GM13976 (cell line): ENCODE results near the gene NAA25.
"Not testable (repeated sequence)": the region's sequence is repeated elsewhere in the genome, so short reads cannot be mapped to it uniquely, and the experiment has no call there.

Source experiments
- DNase-seq: peaks from one replicate; pipeline ENCODE4 v3.0.0; 2012; ENCODE audit warnings: low spot score
- in situ Hi-C: fragments of 300-500 bp; cut with MboI; formaldehyde crosslinking; loops from one replicate; pipeline ENCODE4 v1.12.0; 2022; ENCODE audit warnings: low sequenced_read_pairs, mixed read lengths, inconsistent platforms; ENCODE audit not compliant: unreplicated experiment
- TF ChIP-seq, protein P1 (sequence below): IDR thresholded peaks from 2 replicates; pipeline ENCODE4 v1.5.1; 2012; ENCODE audit warnings: borderline replicate concordance, mild to moderate bottlenecking; ENCODE audit not compliant: insufficient read depth; ENCODE audit errors: extremely low read depth, missing control alignments, control extremely low read depth

The NAA25 gene

DNA sequence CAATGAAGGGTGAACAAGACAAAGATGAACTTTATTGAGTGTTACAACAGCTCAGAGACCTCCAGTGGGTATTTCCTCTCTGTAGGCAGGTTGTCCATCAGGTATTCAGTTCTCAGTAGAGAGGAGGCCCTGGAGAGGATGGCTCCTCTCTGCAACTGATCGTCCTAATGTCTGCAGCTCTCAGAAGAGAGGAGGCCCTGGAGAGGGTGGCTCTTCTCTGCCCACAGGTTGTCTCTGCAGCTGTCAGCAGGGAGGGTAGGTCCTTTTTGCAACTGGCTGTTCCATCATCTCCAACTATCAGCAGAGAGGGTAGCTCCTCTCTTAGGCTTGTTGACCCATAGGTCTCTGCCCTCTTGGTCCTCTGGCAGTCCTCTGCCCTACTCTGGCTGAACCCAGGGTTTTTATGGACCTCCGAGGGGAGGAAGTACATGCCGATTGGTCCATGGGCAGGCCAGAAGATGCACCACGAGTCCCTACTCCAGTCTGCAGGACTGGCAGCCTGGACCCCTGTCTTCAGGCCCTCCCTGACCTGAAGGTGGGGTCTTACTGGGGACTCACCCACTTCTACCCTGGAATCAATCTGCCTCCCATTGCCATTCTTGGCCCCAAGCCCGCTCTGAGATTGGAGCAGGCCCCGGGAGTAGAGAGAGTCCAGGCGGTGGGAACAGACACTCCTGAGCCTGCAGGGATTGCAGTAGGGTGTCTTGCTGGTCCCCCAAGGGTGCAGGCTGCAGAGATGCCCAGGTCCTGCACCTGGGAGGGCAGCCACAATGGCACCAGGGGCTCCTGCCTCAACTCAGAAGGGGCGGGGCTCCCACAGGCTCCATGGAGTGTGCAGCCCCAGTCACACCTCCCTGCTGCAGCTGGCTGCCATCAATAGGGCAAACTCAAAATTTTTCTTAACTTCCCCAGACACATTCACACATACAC is 97.9 kb downstream of the NAA25 start:
- in situ Hi-C loops, result no loop called here
- TF ChIP-seq, protein P1, sequence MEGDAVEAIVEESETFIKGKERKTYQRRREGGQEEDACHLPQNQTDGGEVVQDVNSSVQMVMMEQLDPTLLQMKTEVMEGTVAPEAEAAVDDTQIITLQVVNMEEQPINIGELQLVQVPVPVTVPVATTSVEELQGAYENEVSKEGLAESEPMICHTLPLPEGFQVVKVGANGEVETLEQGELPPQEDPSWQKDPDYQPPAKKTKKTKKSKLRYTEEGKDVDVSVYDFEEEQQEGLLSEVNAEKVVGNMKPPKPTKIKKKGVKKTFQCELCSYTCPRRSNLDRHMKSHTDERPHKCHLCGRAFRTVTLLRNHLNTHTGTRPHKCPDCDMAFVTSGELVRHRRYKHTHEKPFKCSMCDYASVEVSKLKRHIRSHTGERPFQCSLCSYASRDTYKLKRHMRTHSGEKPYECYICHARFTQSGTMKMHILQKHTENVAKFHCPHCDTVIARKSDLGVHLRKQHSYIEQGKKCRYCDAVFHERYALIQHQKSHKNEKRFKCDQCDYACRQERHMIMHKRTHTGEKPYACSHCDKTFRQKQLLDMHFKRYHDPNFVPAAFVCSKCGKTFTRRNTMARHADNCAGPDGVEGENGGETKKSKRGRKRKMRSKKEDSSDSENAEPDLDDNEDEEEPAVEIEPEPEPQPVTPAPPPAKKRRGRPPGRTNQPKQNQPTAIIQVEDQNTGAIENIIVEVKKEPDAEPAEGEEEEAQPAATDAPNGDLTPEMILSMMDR, result no peak
- DNase-seq, result no peak

DNA sequence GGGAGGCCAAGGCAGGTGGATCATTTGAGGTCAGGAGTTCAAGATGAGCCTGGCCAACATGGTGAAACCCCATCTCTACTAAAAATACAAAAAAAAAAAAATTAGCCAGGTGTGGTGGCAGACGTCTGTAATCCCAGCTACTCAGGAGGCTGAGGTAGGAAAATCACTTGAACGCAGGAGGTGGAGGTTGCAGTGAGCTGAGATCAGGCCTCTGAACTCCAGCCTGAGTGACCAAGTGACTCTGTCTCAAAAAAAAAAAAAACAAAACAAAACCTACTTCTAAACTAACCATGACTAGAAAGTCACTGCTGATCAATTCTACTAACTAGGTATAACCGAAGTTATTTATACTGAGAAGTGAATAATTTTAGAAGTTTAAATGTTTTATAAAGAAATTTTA is 99.0 kb downstream of the NAA25 start:
- DNase-seq, in situ Hi-C loops: not testable (repeated sequence)

DNA sequence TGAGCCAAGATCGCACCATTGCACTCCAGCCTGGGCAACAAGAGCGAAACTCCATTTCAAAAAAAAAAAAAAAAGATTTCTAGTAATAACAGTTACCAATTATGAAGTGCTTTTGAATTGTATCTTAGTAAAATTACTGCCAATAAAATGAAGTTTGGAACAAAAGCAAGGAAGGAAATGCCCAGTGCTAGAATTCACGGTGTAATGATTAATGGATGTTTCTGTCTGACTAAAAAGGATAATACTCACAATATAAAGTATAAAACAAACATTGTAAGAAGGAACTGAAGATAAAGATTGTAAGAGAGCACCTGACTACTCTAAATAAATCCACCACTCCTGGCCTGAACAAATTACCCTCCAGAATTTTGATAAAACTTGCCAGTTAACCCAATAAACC is 99.7 kb downstream of the NAA25 start:
- TF ChIP-seq, protein P1, result no peak
- in situ Hi-C loops, result no loop called here
- DNase-seq, result no peak

DNA sequence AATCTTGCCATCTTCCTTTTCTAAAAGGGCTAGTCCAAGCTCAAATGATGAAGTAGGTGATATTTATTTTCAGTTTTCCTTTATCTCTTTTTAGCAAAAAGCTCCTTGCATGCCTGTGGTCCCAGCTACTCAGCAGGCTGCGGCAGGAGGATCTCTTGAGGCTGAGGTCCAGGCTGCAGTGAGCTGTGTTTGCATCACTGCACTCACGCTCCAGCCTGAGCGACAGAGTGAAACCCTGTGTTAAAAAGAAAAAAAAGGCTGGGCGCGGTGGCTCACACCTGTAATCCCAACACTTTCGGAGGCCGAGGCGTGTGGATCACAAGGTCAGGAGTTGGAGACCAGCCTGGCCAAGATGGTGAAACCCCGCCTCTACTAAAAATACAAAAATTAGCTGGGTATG is 100.6 kb downstream of the NAA25 start:
- TF ChIP-seq, protein P1, result no peak
- in situ Hi-C loops, result no loop called here
- no peak for DNase-seq

DNA sequence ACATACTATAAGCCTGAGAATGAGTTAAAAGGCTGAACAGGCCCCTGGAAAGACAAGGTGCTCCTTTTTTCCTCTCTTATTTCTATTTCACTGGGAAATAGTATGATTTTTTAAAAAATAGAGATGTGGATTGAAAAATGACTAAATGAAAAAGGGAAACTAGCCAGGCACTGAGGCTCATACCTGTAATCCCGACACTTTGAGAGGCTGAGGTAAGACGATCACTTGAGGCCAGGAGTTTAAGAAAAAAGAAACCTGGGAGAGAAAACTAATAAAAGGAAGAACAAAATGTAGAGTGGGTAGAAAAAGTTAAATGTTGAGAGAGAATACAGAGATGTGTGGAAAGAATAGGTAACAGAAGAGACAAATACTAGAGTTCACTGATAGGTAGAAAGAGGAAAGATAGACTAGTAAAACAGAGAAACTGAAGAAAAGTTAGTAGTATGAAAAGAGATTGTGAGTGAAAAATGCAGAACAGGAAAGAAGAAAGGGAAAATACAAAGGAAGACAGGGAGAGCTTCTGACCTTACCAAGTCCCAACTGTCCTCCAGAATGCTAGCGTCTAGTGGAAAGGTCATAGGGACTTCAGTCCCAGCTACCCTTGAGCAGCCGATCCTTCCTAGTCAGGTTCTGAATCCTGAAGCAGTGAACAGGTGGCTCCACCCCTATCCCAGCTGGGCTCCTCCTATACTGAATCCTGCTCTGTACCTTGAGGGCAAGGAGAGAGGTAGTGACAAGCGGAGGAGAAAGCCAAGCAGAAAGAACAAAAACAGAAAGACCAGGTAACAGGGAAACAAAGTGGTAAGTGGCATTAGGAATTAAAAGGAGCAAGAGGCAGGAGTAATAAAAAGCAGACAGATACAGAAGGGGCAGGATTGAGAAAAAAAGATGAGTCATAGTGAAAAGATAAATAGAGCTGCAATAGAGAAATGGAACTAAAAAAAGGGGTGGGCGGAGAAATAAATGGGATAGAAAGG is 102.9 kb downstream of the NAA25 start:
- no peak for DNase-seq
- in situ Hi-C loops, result no loop called here
- TF ChIP-seq, protein P1, result no peak

DNA sequence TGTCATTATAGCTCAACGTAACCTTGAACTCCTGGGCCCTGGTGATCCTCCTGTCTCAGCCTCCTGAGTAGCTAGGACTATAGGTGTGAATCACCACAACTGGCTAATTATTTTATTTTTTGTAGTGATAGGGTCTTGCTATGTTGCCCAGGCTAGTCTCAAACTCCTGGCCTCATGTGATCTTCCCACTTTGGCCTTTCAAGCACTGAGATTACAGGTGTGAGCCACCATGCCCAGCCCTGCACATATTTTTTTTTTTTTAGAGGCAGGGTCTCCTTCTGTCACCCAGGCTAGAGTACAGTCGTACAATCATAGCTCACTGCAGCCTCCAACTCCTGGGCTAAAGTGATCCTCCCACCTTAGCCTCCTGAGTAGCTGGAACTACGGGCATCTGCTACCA is 104.5 kb downstream of the NAA25 start:
- no peak for DNase-seq
- in situ Hi-C loops, result no loop called here
- TF ChIP-seq, protein P1, result no peak
